HepG2 (cell line): Measurements from ENCODE around the gene TMEM187. TPM values are rescaled to one million over a fixed set of nuclear protein-coding genes. Genes with fewer than 3 reads are reported as not detected.

Experiments
- ATF2 ChIP-seq: sonication (generic); formaldehyde crosslinking; IDR thresholded peaks from 2 replicates; pipeline ENCODE4 v1.4.0; 2020; ENCODE audit warnings: missing genetic modification reagents
- CCDC6 ChIP-seq: sonication (generic); formaldehyde crosslinking; IDR thresholded peaks from 2 replicates; pipeline ENCODE4 v1.8.1; 2022; ENCODE audit warnings: mild to moderate bottlenecking, missing genetic modification reagents, moderate library complexity
- CREB1 ChIP-seq, 2 experiments: fragments of 450-650 bp in 1 of 2; IDR thresholded peaks; 2 replicates each; pipeline ENCODE4 v1.6.1; 2016 to 2017; ENCODE audit warnings: control low read depth in 1 of 2, mild to moderate bottlenecking in 1 of 2, missing compliant biosample characterization in 1 of 2, missing genetic modification characterization in 1 of 2
- DMAP1 ChIP-seq: IDR thresholded peaks from 2 replicates; pipeline ENCODE4 v1.6.1; 2016
- HOXA5 ChIP-seq: sonication (generic); formaldehyde crosslinking; IDR thresholded peaks from 2 replicates; pipeline ENCODE4 v1.4.0; 2020; ENCODE audit warnings: missing genetic modification reagents
- JARID2 ChIP-seq: sonication (generic); formaldehyde crosslinking; IDR thresholded peaks from 2 replicates; pipeline ENCODE4 v1.8.1; 2023; ENCODE audit warnings: missing genetic modification reagents, inconsistent platforms; ENCODE audit not compliant: insufficient replicate concordance
- KLF11 ChIP-seq: IDR thresholded peaks from 2 replicates; pipeline ENCODE4 v1.6.1; 2016; ENCODE audit warnings: missing compliant biosample characterization
- MAFG ChIP-seq: sonication (generic); formaldehyde crosslinking; IDR thresholded peaks from 2 replicates; pipeline ENCODE4 v1.5.1; 2020; ENCODE audit warnings: mild to moderate bottlenecking, missing genetic modification reagents
- NFRKB ChIP-seq: fragments of 450-650 bp; IDR thresholded peaks from 2 replicates; pipeline ENCODE4 v1.6.1; 2017
- PHF8 ChIP-seq: sonication (generic); formaldehyde crosslinking; IDR thresholded peaks from 2 replicates; pipeline ENCODE4 v1.5.0; 2020; ENCODE audit warnings: missing genetic modification reagents
- SATB2 ChIP-seq: sonication (generic); formaldehyde crosslinking; IDR thresholded peaks from 2 replicates; pipeline ENCODE4 v1.5.0; 2020; ENCODE audit warnings: missing genetic modification reagents
- SNAPC5 ChIP-seq: sonication (generic); formaldehyde crosslinking; IDR thresholded peaks from 2 replicates; pipeline ENCODE4 v1.8.1; 2023; ENCODE audit warnings: mild to moderate bottlenecking, missing genetic modification reagents, borderline replicate concordance
- SP1 ChIP-seq, 2 experiments: fragments of 450-650 bp in 1 of 2; sonication (generic) in 1 of 2; formaldehyde crosslinking in 1 of 2; IDR thresholded peaks; 2 replicates each; pipeline versions ENCODE4 v1.4.0 to v1.6.1; 2016 to 2020; ENCODE audit warnings: missing genetic modification reagents in 1 of 2
- SP4 ChIP-seq: sonication (generic); formaldehyde crosslinking; IDR thresholded peaks from 2 replicates; pipeline ENCODE4 v1.8.1; 2023; ENCODE audit warnings: mild to moderate bottlenecking, missing genetic modification reagents
- ZFY ChIP-seq: sonication (generic); formaldehyde crosslinking; IDR thresholded peaks from 2 replicates; pipeline ENCODE4 v1.4.0; 2020; ENCODE audit warnings: missing genetic modification reagents
- ZNF30 ChIP-seq: sonication (generic); formaldehyde crosslinking; IDR thresholded peaks from 2 replicates; pipeline ENCODE4 v1.5.0; 2020; ENCODE audit warnings: mild to moderate bottlenecking, missing genetic modification reagents
- ZNF446 ChIP-seq: sonication (generic); formaldehyde crosslinking; IDR thresholded peaks from 2 replicates; pipeline ENCODE4 v1.5.0; 2020; ENCODE audit warnings: mild to moderate bottlenecking, missing genetic modification reagents
- ZNF512 ChIP-seq: sonication (generic); formaldehyde crosslinking; IDR thresholded peaks from 2 replicates; pipeline ENCODE4 v1.4.0; 2020; ENCODE audit warnings: mild to moderate bottlenecking, missing genetic modification reagents
- ZNF737 ChIP-seq: sonication (generic); formaldehyde crosslinking; IDR thresholded peaks from 2 replicates; pipeline ENCODE4 v1.5.0; 2020; ENCODE audit warnings: missing genetic modification reagents, mild to moderate bottlenecking, borderline replicate concordance
- ZNF749 ChIP-seq: sonication (generic); formaldehyde crosslinking; IDR thresholded peaks from 2 replicates; pipeline ENCODE4 v1.8.0; 2022; ENCODE audit warnings: mild to moderate bottlenecking, missing genetic modification reagents, moderate library complexity, borderline replicate concordance
- ZNF788 ChIP-seq: sonication (generic); formaldehyde crosslinking; IDR thresholded peaks from 2 replicates; pipeline ENCODE4 v1.5.0; 2020; ENCODE audit warnings: mild to moderate bottlenecking, missing genetic modification reagents, borderline replicate concordance
- ZNF790 ChIP-seq: sonication (generic); formaldehyde crosslinking; IDR thresholded peaks from 2 replicates; pipeline ENCODE4 v1.8.0; 2022; ENCODE audit warnings: missing genetic modification reagents, mild to moderate bottlenecking, borderline replicate concordance
- polyA plus RNA-seq, 8 experiments: library from polyadenylated mRNA; depleted of rRNA in 3 of 8; stranded (reverse) in 7 of 8; unstranded in 1 of 8; fragments of >200 nt; fragmentation: Illumina TruSeq in 4 of 8; extraction: Trizol in 4 of 8; gene quantifications; 2 replicates each; pipeline versions ENCODE4 v1.2.1 to v1.2.3, GENCODE V29; 2011 to 2016; ENCODE audit warnings: low read depth in 4 of 8, missing spikeins in 1 of 8, mixed read lengths in 1 of 8; ENCODE audit not compliant: insufficient read depth in 1 of 8
- total RNA-seq, 5 experiments: library from RNA; depleted of rRNA; stranded (reverse); fragments of >200 nt; fragmentation: Illumina TruSeq; extraction: Trizol; gene quantifications; 2 replicates each; pipeline ENCODE4 v1.2.3, GENCODE V29; 2016; ENCODE audit warnings: low read depth in 1 of 5
- TF ChIP-seq, protein P1 (sequence below): sonication (generic); formaldehyde crosslinking; IDR thresholded peaks from 2 replicates; pipeline ENCODE4 v1.4.0; 2020; ENCODE audit warnings: mild to moderate bottlenecking, missing genetic modification reagents
- TF ChIP-seq, protein P2 (sequence below): sonication (generic); formaldehyde crosslinking; IDR thresholded peaks from 2 replicates; pipeline ENCODE4 v1.4.0; 2020; ENCODE audit warnings: low read depth, mild to moderate bottlenecking, missing genetic modification reagents

TMEM187 gene
- total and polyA plus RNA-seq, 2 of the 13 experiments (the other 11 are each of a cell fraction or from before 2014, with no cell fraction given) = 2.2 to 6.2 TPM

DNA sequence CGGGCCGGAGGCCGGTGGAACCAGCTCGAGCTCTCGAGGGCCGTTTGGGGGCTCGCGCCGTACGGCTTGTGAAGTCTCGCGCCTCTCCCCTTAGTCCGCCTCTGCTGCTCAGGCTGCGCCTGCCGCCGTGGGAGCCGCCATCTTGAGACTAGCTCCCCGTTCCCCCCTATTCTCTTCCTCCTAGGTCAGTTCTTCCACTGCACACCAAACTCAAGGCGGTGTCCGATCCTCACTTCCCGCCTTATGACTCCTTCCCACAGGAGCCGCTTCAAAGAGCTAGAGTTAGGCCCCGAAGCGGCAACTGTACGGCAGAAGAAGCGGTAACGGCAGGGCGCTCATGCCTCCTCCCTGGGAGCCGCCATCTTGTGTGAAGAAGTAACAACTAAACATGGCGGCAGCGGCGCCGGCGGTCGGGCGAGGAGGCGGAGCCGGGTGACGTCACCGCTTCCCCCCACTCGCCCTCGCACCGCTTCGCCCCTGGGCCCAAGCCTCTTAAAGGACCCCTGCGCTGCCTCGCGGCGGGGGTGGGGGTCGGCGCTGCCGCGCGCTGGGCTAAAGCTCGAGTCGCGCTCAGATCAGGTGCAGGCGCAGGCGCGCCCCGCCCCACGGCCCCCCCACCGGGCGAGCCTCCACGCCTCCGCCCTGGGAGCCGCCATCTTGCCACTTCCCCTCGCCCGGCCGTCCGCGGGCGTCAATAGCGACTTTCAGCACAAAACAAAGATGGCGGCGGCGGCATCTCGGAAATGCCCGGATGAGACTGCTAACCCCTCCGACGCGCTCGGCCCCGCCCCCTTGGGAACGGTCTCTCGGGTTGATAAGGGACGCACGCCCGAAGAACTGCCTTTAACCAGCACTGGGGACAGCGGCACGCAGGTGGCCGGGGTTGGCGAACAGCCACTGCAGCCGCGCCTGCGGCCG is 845 bp upstream of the TMEM187 start, which contains the start of gene HCFC1 (continued):
- TF ChIP-seq HOXA5 (CRISPR knock-in tag) (no peak), ZNF737 (CRISPR knock-in tag) (0 out of 2 replicates have a peak, but pooled peaks have one; percentile 41), SNAPC5 (CRISPR knock-in tag) (0 out of 2 replicates have a peak, but pooled peaks have one; percentile 25), NFRKB (peak; percentile 76), ZNF512 (no peak), ZNF446 (CRISPR knock-in tag) (no peak), MAFG (CRISPR knock-in tag) (no peak), SATB2 (CRISPR knock-in tag) (no peak), ATF2 (peak; percentile 32; the same call in 1 of the 2 replicates), DMAP1 (CRISPR knock-in tag) (no peak; the same call in 1 of the 2 replicates), ZNF749 (CRISPR knock-in tag) (no peak), CREB1 (IDR thresholded peaks at IDR 0.05) (peak; percentile 98), CREB1 (CRISPR knock-in tag; IDR thresholded peaks at IDR 0.05) (peak; percentile 80), JARID2 (CRISPR knock-in tag) (no peak), ZFY (CRISPR knock-in tag) (peak; percentile 40; the same call in 1 of the 2 replicates), SP1 (IDR thresholded peaks at IDR 0.05) (no peak), SP1 (CRISPR knock-in tag; IDR thresholded peaks at IDR 0.05) (0 out of 2 replicates have a peak, but pooled peaks have one; percentile 17), CCDC6 (CRISPR knock-in tag) (no peak), ZNF30 (CRISPR knock-in tag) (no peak), SP4 (peak; percentile 38; the same call in 1 of the 2 replicates), KLF11 (no peak), PHF8 (peak; percentile 44), ZNF790 (no peak), ZNF788 (0 out of 2 replicates have a peak, but pooled peaks have one; percentile 24)
- TF ChIP-seq, protein P1, sequence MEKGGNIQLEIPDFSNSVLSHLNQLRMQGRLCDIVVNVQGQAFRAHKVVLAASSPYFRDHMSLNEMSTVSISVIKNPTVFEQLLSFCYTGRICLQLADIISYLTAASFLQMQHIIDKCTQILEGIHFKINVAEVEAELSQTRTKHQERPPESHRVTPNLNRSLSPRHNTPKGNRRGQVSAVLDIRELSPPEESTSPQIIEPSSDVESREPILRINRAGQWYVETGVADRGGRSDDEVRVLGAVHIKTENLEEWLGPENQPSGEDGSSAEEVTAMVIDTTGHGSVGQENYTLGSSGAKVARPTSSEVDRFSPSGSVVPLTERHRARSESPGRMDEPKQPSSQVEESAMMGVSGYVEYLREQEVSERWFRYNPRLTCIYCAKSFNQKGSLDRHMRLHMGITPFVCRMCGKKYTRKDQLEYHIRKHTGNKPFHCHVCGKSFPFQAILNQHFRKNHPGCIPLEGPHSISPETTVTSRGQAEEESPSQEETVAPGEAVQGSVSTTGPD (CRISPR knock-in tag) = no peak
- TF ChIP-seq, protein P2, sequence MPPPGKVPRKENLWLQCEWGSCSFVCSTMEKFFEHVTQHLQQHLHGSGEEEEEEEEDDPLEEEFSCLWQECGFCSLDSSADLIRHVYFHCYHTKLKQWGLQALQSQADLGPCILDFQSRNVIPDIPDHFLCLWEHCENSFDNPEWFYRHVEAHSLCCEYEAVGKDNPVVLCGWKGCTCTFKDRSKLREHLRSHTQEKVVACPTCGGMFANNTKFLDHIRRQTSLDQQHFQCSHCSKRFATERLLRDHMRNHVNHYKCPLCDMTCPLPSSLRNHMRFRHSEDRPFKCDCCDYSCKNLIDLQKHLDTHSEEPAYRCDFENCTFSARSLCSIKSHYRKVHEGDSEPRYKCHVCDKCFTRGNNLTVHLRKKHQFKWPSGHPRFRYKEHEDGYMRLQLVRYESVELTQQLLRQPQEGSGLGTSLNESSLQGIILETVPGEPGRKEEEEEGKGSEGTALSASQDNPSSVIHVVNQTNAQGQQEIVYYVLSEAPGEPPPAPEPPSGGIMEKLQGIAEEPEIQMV (CRISPR knock-in tag) = no peak
